Activated CD4-positive, alpha-beta T cell treated with anti-CD3 and anti-CD28 coated beads, Interleukin-2, amount 50 U/mL, for 24 hours (primary cell): ENCODE results near the gene DEF6.
"Not testable (repeated sequence)": the region's sequence is repeated elsewhere in the genome, so short reads cannot be mapped to it uniquely, and the experiment has no call there.

Source experiments
- DNase-seq, 2 donors: peaks; one replicate each; pipeline ENCODE4 v3.0.0-alpha.2; 2020; ENCODE audit warnings: low read depth in 1 of 2, low spot score in 1 of 2

The DEF6 gene

GRCh38 chr6:35309611-35310264 lies 12.1 kb downstream of the DEF6 start:
- DNase-seq = no peak

- DNase-seq = no peak
Observed at GRCh38 chr6:35310265-35310831, 12.7 kb downstream of the DEF6 start.

- DNase-seq = peak in 1 of 2 donors; percentile 30
Observed at GRCh38 chr6:35311390-35312075, 13.9 kb downstream of the DEF6 start.

GRCh38 chr6:35312076-35312800 lies 14.6 kb downstream of the DEF6 start:
- no peak for DNase-seq

- DNase-seq = no peak
Observed at GRCh38 chr6:35312807-35313206, 15.2 kb downstream of the DEF6 start.

- no peak for DNase-seq
Observed at GRCh38 chr6:35317483-35318195, 20.0 kb downstream of the DEF6 start.

- no peak for DNase-seq
Observed at GRCh38 chr6:35318196-35319171, 20.9 kb downstream of the DEF6 start.

GRCh38 chr6:35319346-35320030 lies 21.9 kb downstream of the DEF6 start:
- DNase-seq = no peak

GRCh38 chr6:35320031-35320410 lies 22.4 kb downstream of the DEF6 start:
- no peak for DNase-seq

- no peak for DNase-seq
Observed at GRCh38 chr6:35321091-35321490, 23.5 kb downstream of the DEF6 start.

GRCh38 chr6:35327349-35328027 lies 29.9 kb downstream of the DEF6 start:
- peak; percentile 41 to 72 for DNase-seq

- DNase-seq = no peak
Observed at GRCh38 chr6:35328108-35328723, 30.6 kb downstream of the DEF6 start.

GRCh38 chr6:35328965-35329364 lies 31.3 kb downstream of the DEF6 start:
- DNase-seq = not testable (repeated sequence)

GRCh38 chr6:35330541-35331119 lies 33.0 kb downstream of the DEF6 start:
- DNase-seq = no peak

GRCh38 chr6:35332074-35332887 lies 34.7 kb downstream of the DEF6 start:
- not testable (repeated sequence) for DNase-seq

GRCh38 chr6:35341557-35341956 lies 43.9 kb downstream of the DEF6 start:
- DNase-seq = no peak
